Loucy (cell line): Measurements from ENCODE around the gene AAK1.

Source experiments
- EZH2phosphoT487 ChIP-seq: fragments of 200-600 bp; IDR thresholded peaks from 2 replicates; pipeline ENCODE4 v1.6.1; 2018; ENCODE audit warnings: antibody characterized with exemption, mild to moderate bottlenecking, moderate library complexity, borderline replicate concordance
- TF ChIP-seq, protein P1 (sequence below): fragments of 200-600 bp; sonication (generic); conservative IDR thresholded peaks from 2 replicates; pipeline ENCODE4 v1.5.1; 2014; ENCODE audit warnings: mild to moderate bottlenecking, antibody characterized with exemption, low read length

- TF ChIP-seq, protein P1, sequence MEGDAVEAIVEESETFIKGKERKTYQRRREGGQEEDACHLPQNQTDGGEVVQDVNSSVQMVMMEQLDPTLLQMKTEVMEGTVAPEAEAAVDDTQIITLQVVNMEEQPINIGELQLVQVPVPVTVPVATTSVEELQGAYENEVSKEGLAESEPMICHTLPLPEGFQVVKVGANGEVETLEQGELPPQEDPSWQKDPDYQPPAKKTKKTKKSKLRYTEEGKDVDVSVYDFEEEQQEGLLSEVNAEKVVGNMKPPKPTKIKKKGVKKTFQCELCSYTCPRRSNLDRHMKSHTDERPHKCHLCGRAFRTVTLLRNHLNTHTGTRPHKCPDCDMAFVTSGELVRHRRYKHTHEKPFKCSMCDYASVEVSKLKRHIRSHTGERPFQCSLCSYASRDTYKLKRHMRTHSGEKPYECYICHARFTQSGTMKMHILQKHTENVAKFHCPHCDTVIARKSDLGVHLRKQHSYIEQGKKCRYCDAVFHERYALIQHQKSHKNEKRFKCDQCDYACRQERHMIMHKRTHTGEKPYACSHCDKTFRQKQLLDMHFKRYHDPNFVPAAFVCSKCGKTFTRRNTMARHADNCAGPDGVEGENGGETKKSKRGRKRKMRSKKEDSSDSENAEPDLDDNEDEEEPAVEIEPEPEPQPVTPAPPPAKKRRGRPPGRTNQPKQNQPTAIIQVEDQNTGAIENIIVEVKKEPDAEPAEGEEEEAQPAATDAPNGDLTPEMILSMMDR = no peak
- no peak for TF ChIP-seq EZH2phosphoT487
Observed at GRCh38 chr2:69683170-69683971, 39.8 kb upstream of the AAK1 start.
